Measurements from ENCODE around the gene ADAMTSL3.

DNA sequence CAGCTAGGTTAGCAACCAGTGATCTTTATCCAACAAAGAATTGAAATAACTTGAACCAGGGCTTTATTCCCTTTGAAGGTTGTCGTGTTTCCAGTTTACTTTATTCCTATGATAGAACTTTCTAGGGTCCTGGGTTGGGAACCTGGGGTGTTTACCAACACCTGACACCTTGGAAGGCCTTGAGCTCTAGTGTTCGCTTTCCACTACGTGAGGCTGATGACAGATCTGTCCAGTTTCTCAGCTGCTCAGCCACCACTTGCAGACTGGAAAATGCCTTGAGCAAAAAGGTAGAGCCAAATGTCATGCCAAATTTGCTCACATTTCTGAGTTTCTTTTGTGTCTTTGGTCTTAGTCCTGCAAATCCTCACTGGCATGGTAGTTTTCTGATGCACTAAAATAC, 227.2 kb downstream of the ADAMTSL3 start:
- TF ChIP-seq, protein P1, sequence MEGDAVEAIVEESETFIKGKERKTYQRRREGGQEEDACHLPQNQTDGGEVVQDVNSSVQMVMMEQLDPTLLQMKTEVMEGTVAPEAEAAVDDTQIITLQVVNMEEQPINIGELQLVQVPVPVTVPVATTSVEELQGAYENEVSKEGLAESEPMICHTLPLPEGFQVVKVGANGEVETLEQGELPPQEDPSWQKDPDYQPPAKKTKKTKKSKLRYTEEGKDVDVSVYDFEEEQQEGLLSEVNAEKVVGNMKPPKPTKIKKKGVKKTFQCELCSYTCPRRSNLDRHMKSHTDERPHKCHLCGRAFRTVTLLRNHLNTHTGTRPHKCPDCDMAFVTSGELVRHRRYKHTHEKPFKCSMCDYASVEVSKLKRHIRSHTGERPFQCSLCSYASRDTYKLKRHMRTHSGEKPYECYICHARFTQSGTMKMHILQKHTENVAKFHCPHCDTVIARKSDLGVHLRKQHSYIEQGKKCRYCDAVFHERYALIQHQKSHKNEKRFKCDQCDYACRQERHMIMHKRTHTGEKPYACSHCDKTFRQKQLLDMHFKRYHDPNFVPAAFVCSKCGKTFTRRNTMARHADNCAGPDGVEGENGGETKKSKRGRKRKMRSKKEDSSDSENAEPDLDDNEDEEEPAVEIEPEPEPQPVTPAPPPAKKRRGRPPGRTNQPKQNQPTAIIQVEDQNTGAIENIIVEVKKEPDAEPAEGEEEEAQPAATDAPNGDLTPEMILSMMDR (IDR thresholded peaks at IDR 0.05; ENCODE audit: insufficient read depth, low read length, poor library complexity, severe bottlenecking): no peak
- no peak for TF ChIP-seq EZH2phosphoT487 (conservative IDR thresholded peaks at IDR 0.05; ENCODE audit: low read length)

Measured in SU-DHL-6 (cell line).